ENCODE data around the gene TRAF3. TPM values are rescaled to one million over a fixed set of nuclear protein-coding genes. Genes with fewer than 3 reads are reported as not detected.

Gene TRAF3
- total RNA-seq, 2 donors from 2014 or later = 20.8 to 26.0 TPM

GRCh38 chr14:102848830-102849525, 71.7 kb downstream of the TRAF3 start:
- DNase-seq = peak; percentile 56
- no peak for TF ChIP-seq CTCF (IDR thresholded peaks at IDR 0.05)
- no peaks in the 10 kb centered on the region for H3K27me3 ChIP-seq
- peak overlapping the region in 1 of 2 donors; percentile 56 for H3K9ac ChIP-seq (ENCODE audit: low read depth in 2 of 2, low read length in 2 of 2)
- H3K4me3 ChIP-seq = no peak overlapping the region
- peaks cover 15% of the 10 kb centered on the region for H3K4me1 ChIP-seq
- peak overlapping the region; percentile 88 for H3K27ac ChIP-seq
- H3K36me3 ChIP-seq = no peaks in the 10 kb centered on the region
- intact Hi-C loops (cut with DNase I) = no loop called here
- H3K9me3 ChIP-seq = no peaks in the 10 kb centered on the region

GRCh38 chr14:102849526-102850379, 72.5 kb downstream of the TRAF3 start:
- Histone ChIP-seq H3K4me1 (peaks cover 15% of the 10 kb centered on the region), H3K9me3 (no peaks in the 10 kb centered on the region), H3K9ac (ENCODE audit: low read depth in 2 of 2, low read length in 2 of 2) (peak overlapping the region in 1 of 2 donors; percentile 56), H3K36me3 (no peaks in the 10 kb centered on the region), H3K27me3 (no peaks in the 10 kb centered on the region), H3K27ac (peak overlapping the region; percentile 88), H3K4me3 (peak overlapping the region; percentile 15)
- TF ChIP-seq CTCF (IDR thresholded peaks at IDR 0.05) = no peak
- intact Hi-C loops (cut with DNase I) = no loop called here
- DNase-seq = peak; percentile 81

- no peak for DNase-seq
- Histone ChIP-seq H3K36me3 (no peaks in the 10 kb centered on the region), H3K9me3 (no peaks in the 10 kb centered on the region), H3K4me3 (no peak overlapping the region), H3K27me3 (no peaks in the 10 kb centered on the region), H3K27ac (no peak overlapping the region), H3K9ac (ENCODE audit: low read depth in 2 of 2, low read length in 2 of 2) (no peak overlapping the region), H3K4me1 (peaks cover 14% of the 10 kb centered on the region)
- no peak for TF ChIP-seq CTCF (IDR thresholded peaks at IDR 0.05)
- intact Hi-C loops (cut with DNase I) = no loop called here
These were observed 76.4 kb downstream of the TRAF3 start for GRCh38 chr14:102853648-102854047.

DNA sequence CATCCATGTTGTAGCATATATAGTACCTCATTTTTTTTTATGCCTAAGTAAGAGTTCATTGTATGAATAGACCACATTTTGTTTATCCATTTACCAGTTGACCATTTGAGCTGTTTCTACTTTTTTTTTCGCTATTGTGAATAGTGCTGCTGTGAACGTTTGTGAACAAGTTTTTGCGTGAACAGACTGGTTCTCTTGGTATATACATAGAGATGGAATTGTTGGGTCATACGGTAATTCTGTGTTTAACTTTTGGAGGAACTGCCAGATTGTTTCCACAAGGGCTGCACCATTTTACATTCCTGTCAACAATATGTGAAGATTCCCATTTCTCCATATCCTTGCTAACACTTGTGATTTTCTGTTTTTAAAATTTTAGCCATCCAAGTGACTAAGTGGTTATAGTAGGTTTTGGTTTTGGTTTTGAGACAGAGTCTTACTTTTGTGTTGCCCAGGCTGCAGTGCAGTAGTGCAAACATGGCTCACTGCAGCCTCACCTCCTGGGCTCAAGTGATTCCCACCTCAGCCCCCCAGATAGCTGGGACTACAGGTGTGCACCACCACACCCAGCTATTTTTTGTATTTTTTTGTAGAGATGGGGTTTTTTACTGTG, 76.9 kb downstream of the TRAF3 start:
- TF ChIP-seq CTCF (IDR thresholded peaks at IDR 0.05) = no peak
- no peak overlapping the region for H3K4me3 ChIP-seq
- no peak overlapping the region for H3K9ac ChIP-seq (ENCODE audit: low read depth in 2 of 2, low read length in 2 of 2)
- no peaks in the 10 kb centered on the region for H3K36me3 ChIP-seq
- DNase-seq = no peak
- H3K27ac ChIP-seq = no peak overlapping the region
- peaks cover 9% of the 10 kb centered on the region for H3K4me1 ChIP-seq
- intact Hi-C loops (cut with DNase I) = no loop called here
- H3K9me3 ChIP-seq = no peaks in the 10 kb centered on the region
- H3K27me3 ChIP-seq = no peaks in the 10 kb centered on the region

DNA sequence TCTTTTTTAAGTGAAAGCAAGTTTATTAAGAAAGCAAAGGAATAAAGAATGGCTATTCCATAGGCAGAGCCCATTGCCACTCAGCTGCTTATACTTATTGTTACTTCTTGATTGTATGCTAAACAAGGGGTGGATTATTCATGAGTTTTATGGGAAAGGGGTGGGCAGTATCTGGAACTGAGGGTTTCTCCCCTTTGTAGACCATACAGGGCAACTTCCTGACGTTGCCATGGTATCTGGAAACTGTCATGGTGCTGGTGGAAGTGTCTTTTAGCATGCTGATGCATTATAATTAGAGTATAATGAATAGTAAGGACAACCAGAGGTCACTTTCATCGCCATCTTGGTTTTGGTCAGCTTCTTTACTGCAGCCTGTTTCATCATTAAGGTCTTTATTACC, 78.9 kb downstream of the TRAF3 start:
- H3K4me3 ChIP-seq = no peak overlapping the region
- intact Hi-C loops (cut with DNase I) = no loop called here
- H3K4me1 ChIP-seq = no peaks in the 10 kb centered on the region
- H3K27ac ChIP-seq = no peak overlapping the region
- H3K9me3 ChIP-seq = no peaks in the 10 kb centered on the region
- no peak for TF ChIP-seq CTCF (IDR thresholded peaks at IDR 0.05)
- no peak overlapping the region for H3K9ac ChIP-seq (ENCODE audit: low read depth in 2 of 2, low read length in 2 of 2)
- H3K36me3 ChIP-seq = no peaks in the 10 kb centered on the region
- no peak for DNase-seq
- no peaks in the 10 kb centered on the region for H3K27me3 ChIP-seq
